COR-L47 (cell line): ENCODE results near the gene MAN2A2.

ENCODE experiments used
- DNase-seq: peaks from one replicate; lab custom pipeline; 2025; lab: John Stamatoyannopoulos, UW

MAN2A2 gene

GRCh38 chr15:90902840-90903732, at the start of gene MAN2A2:
MAN2A2 (plus strand) TSS chr15:90903302; CDS start chr15:90904208, 906 bp downstream.
- DNase-seq, result peak; percentile 23

GRCh38 chr15:90855139-90855538, 48.0 kb upstream of the MAN2A2 start:
- DNase-seq, result no peak

GRCh38 chr15:90857337-90857736, 45.8 kb upstream of the MAN2A2 start:
- DNase-seq, result no peak

- no peak for DNase-seq
Measured at GRCh38 chr15:90857883-90858443, 45.1 kb upstream of the MAN2A2 start.

- no peak for DNase-seq
Measured at GRCh38 chr15:90859234-90860131, 43.6 kb upstream of the MAN2A2 start.

- DNase-seq, result no peak
Measured at GRCh38 chr15:90860450-90860849, 42.7 kb upstream of the MAN2A2 start.

GRCh38 chr15:90860942-90861675, 42.0 kb upstream of the MAN2A2 start:
- peak; percentile 94 for DNase-seq

- no peak for DNase-seq
Measured at GRCh38 chr15:90862487-90862886, 40.6 kb upstream of the MAN2A2 start.

- DNase-seq, result no peak
Measured at GRCh38 chr15:90862964-90863778, 39.9 kb upstream of the MAN2A2 start.

- DNase-seq, result no peak
Measured at GRCh38 chr15:90863987-90864386, 39.1 kb upstream of the MAN2A2 start.

GRCh38 chr15:90864507-90864906, 38.6 kb upstream of the MAN2A2 start:
- DNase-seq, result no peak

GRCh38 chr15:90865702-90866101, 37.4 kb upstream of the MAN2A2 start:
- DNase-seq, result no peak

- DNase-seq, result no peak
Measured at GRCh38 chr15:90866161-90866715, 36.9 kb upstream of the MAN2A2 start.

- no peak for DNase-seq
Measured at GRCh38 chr15:90866800-90867199, 36.3 kb upstream of the MAN2A2 start.

- DNase-seq, result no peak
Measured at GRCh38 chr15:90868261-90868689, 34.8 kb upstream of the MAN2A2 start, which contains the start of gene FURIN. FURIN (plus strand) TSS chr15:90868588; CDS start chr15:90875741, 7,153 bp downstream.

GRCh38 chr15:90869140-90869541, 34.0 kb upstream of the MAN2A2 start:
- no peak for DNase-seq

GRCh38 chr15:90869601-90870353, 33.3 kb upstream of the MAN2A2 start:
- no peak for DNase-seq

- DNase-seq, result no peak
Measured at GRCh38 chr15:90870354-90871138, 32.6 kb upstream of the MAN2A2 start.
